Type B pancreatic cell (in vitro differentiated cells): ENCODE data around the gene DNAH8. TPM values are rescaled to one million over a fixed set of nuclear protein-coding genes. Genes with fewer than 3 reads are reported as not detected.

Experiments
- DNase-seq: peaks from one replicate; pipeline ENCODE4 v3.0.0; 2021; ENCODE audit warnings: mixed read lengths; ENCODE audit not compliant: unreplicated experiment; ENCODE audit errors: extremely low spot score
- H3K27ac Mint-ChIP-seq: 2 replicates; pipeline ENCODE4 v1.8.0; 2021; ENCODE audit warnings: mild to moderate bottlenecking, mixed read lengths
- H3K27me3 Mint-ChIP-seq: 2 replicates; pipeline ENCODE4 v1.8.0; 2021; ENCODE audit warnings: mixed read lengths
- H3K36me3 Mint-ChIP-seq: 2 replicates; pipeline ENCODE4 v1.8.0; 2021; ENCODE audit warnings: mixed read lengths
- H3K4me1 Mint-ChIP-seq: one replicate; pipeline ENCODE4 v1.8.0; 2021; ENCODE audit warnings: mixed read lengths; ENCODE audit not compliant: unreplicated experiment
- H3K4me3 Mint-ChIP-seq: 2 replicates; pipeline ENCODE4 v1.8.0; 2021; ENCODE audit warnings: mild to moderate bottlenecking, mixed read lengths
- H3K9me3 Mint-ChIP-seq: 2 replicates; pipeline ENCODE4 v1.8.0; 2021; ENCODE audit warnings: mixed read lengths
- CTCF ChIP-seq: fragments of 200-600 bp; sonication (generic); conservative IDR thresholded peaks from 2 replicates; pipeline ENCODE4 v1.5.0; 2021; ENCODE audit warnings: antibody characterized with exemption, mild to moderate bottlenecking
- total RNA-seq: library from RNA; stranded (reverse); gene quantifications from 2 replicates; pipeline ENCODE4 v1.2.1, GENCODE V29; 2021; ENCODE audit warnings: low replicate concordance

DNAH8 gene
- total RNA-seq, 1 donor from 2014 or later: 0.05 TPM

GRCh38 chr6:38724343-38724742, 9.2 kb downstream of the DNAH8 start:
- Mint-ChIP-seq H3K36me3 (no peaks in the 10 kb centered on the region), H3K9me3 (no peaks in the 10 kb centered on the region), H3K4me1 (peaks cover 4% of the 10 kb centered on the region), H3K27ac (no peak overlapping the region), H3K27me3 (peaks cover 8% of the 10 kb centered on the region), H3K4me3 (no peak overlapping the region)
- DNase-seq: no peak
- TF ChIP-seq CTCF: no peak

GRCh38 chr6:38725414-38726183, 10.5 kb downstream of the DNAH8 start:
- peaks cover 5% of the 10 kb centered on the region for H3K27me3 Mint-ChIP-seq

GRCh38 chr6:38728203-38728602, 13.1 kb downstream of the DNAH8 start:
- DNase-seq: no peak
- no peak overlapping the region for H3K4me3 Mint-ChIP-seq
- no peaks in the 10 kb centered on the region for H3K36me3 Mint-ChIP-seq
- H3K9me3 Mint-ChIP-seq: no peaks in the 10 kb centered on the region
- H3K4me1 Mint-ChIP-seq: no peaks in the 10 kb centered on the region
- no peak for TF ChIP-seq CTCF
- no peak overlapping the region for H3K27ac Mint-ChIP-seq
- H3K27me3 Mint-ChIP-seq: peaks cover under 1% of the 10 kb centered on the region

More at GRCh38 chr6:38725414-38726183, 10.5 kb downstream of the DNAH8 start:
- Mint-ChIP-seq H3K4me1 (peaks cover under 1% of the 10 kb centered on the region), H3K27ac (no peak overlapping the region), H3K36me3 (no peaks in the 10 kb centered on the region), H3K9me3 (no peaks in the 10 kb centered on the region), H3K4me3 (no peak overlapping the region)
- no peak for DNase-seq
- no peak for TF ChIP-seq CTCF

GRCh38 chr6:38730140-38730862, 15.2 kb downstream of the DNAH8 start:
- no peaks in the 10 kb centered on the region for H3K4me1 Mint-ChIP-seq

GRCh38 chr6:38736951-38737350, 21.8 kb downstream of the DNAH8 start:
- Mint-ChIP-seq H3K9me3 (no peaks in the 10 kb centered on the region), H3K27ac (no peak overlapping the region), H3K4me3 (no peak overlapping the region), H3K36me3 (peaks cover 3% of the 10 kb centered on the region), H3K4me1 (no peaks in the 10 kb centered on the region), H3K27me3 (peaks cover 9% of the 10 kb centered on the region)
- DNase-seq: no peak
- no peak for TF ChIP-seq CTCF

More at GRCh38 chr6:38730140-38730862, 15.2 kb downstream of the DNAH8 start:
- peaks cover 3% of the 10 kb centered on the region for H3K27me3 Mint-ChIP-seq
- H3K4me3 Mint-ChIP-seq: no peak overlapping the region
- no peak for TF ChIP-seq CTCF
- H3K36me3 Mint-ChIP-seq: no peaks in the 10 kb centered on the region
- H3K9me3 Mint-ChIP-seq: no peaks in the 10 kb centered on the region
- no peak overlapping the region for H3K27ac Mint-ChIP-seq
- no peak for DNase-seq
